H1 (cell line): Measurements from ENCODE around the gene NUDT9. TPM values are rescaled to one million over a fixed set of nuclear protein-coding genes. Genes with fewer than 3 reads are reported as not detected.

Source experiments
- CTCF ChIA-PET: fragments of 300-600 bp; sonication (Branson Sonifier 250); formaldehyde crosslinking; loops from one replicate; lab custom pipeline; 2021; ENCODE audit not compliant: partially characterized antibody; lab: Charles Lee
- POLR2A ChIA-PET: fragments of 300-600 bp; sonication (Branson Sonifier 250); formaldehyde crosslinking; loops from one replicate; lab custom pipeline; 2021; ENCODE audit warnings: inconsistent platforms; ENCODE audit not compliant: partially characterized antibody; lab: Charles Lee
- DNase-seq, 2 experiments: peaks; one replicate each; pipeline versions ENCODE4 v3.0.0 to v3.0.0-alpha.2; 2010 to 2022; ENCODE audit warnings: low spot score in 2 of 2, low read depth in 1 of 2, mixed read lengths in 1 of 2
- FAIRE-seq: peaks from 2 replicates; lab custom pipeline; 2011; peaks lifted over from hg19 to GRCh38; lab: Jason Lieb, UNC
- H2AFZ ChIP-seq: 2 replicates; pipeline ENCODE4 v1.8.1; 2012; ENCODE audit warnings: low read length, inconsistent platforms
- H2AK5ac ChIP-seq: 2 replicates; pipeline ENCODE4 v1.6.1; 2013; ENCODE audit warnings: low read depth, low read length
- H2BK120ac ChIP-seq: replicated peaks from 2 replicates; pipeline ENCODE3; 2013; ENCODE audit warnings: low read depth, low read length, inconsistent platforms
- H2BK12ac ChIP-seq: 2 replicates; pipeline ENCODE4 v1.6.1; 2013; ENCODE audit warnings: low read depth, low read length
- H2BK15ac ChIP-seq: 2 replicates; pipeline ENCODE4 v1.6.1; 2013; ENCODE audit warnings: low read length
- H2BK20ac ChIP-seq: 2 replicates; pipeline ENCODE4 v1.6.1; 2013; ENCODE audit warnings: low read length
- H2BK5ac ChIP-seq: 2 replicates; pipeline ENCODE4 v1.6.1; 2013; ENCODE audit warnings: low read depth, low read length
- H3K14ac ChIP-seq: 2 replicates; pipeline ENCODE4 v1.6.1; 2013; ENCODE audit warnings: inconsistent platforms; ENCODE audit not compliant: insufficient read length
- H3K18ac ChIP-seq: 2 replicates; pipeline ENCODE4 v1.6.1; 2013; ENCODE audit warnings: low read length; ENCODE audit errors: extremely low read depth
- H3K23ac ChIP-seq: 2 replicates; pipeline ENCODE4 v1.6.1; 2013; ENCODE audit warnings: inconsistent platforms; ENCODE audit not compliant: insufficient read length
- H3K23me2 ChIP-seq: 2 replicates; pipeline ENCODE4 v1.6.1; 2013; ENCODE audit warnings: low read depth, low read length
- H3K27ac ChIP-seq: 2 replicates; pipeline ENCODE4 v1.6.1; 2011; ENCODE audit warnings: low read depth, low read length, inconsistent platforms
- H3K27me3 ChIP-seq, 4 experiments: replicated peaks in 1 of 4; 1 replicate in 1 of 4; 2 replicates in 3 of 4; pipeline versions ENCODE4 v1.6.1 to v1.8.1; 2011 to 2013; ENCODE audit warnings: low read length in 3 of 4, mild to moderate bottlenecking in 3 of 4, inconsistent platforms in 2 of 4, mixed read lengths in 2 of 4, moderate library complexity in 1 of 4; ENCODE audit not compliant: control insufficient read depth in 3 of 4, insufficient read depth in 3 of 4; ENCODE audit errors: extremely low read depth in 1 of 4
- H3K36me3 ChIP-seq, 4 experiments: 2 replicates each; pipeline versions ENCODE4 v1.6.1 to v1.8.1; 2011 to 2013; ENCODE audit warnings: mild to moderate bottlenecking in 4 of 4, low read length in 3 of 4, moderate library complexity in 2 of 4, control low read depth in 1 of 4, inconsistent platforms in 1 of 4; ENCODE audit not compliant: insufficient read depth in 4 of 4, control insufficient read depth in 2 of 4
- H3K4ac ChIP-seq: replicated peaks from 2 replicates; pipeline ENCODE3; 2013; ENCODE audit warnings: low read length, low read depth, mixed read lengths, inconsistent platforms; ENCODE audit not compliant: insufficient read length
- H3K4me1 ChIP-seq, 4 experiments: replicated peaks in 1 of 4; 1 replicate in 1 of 4; 2 replicates in 3 of 4; pipeline versions ENCODE4 v1.6.1 to v1.8.1; 2011 to 2013; ENCODE audit warnings: low read length in 3 of 4, inconsistent platforms in 2 of 4, mixed read lengths in 1 of 4; ENCODE audit not compliant: insufficient read depth in 4 of 4, control insufficient read depth in 3 of 4
- H3K4me2 ChIP-seq, 2 experiments: 2 replicates each; pipeline versions ENCODE4 v1.6.1 to v1.8.1; 2011 to 2013; ENCODE audit warnings: low read depth in 2 of 2, low read length in 2 of 2, control low read depth in 1 of 2, inconsistent platforms in 1 of 2, mild to moderate bottlenecking in 1 of 2; ENCODE audit not compliant: insufficient read depth in 1 of 2
- H3K4me3 ChIP-seq, 4 experiments: fragments of 200-600, 300-600 bp in 1 of 4; sonication (generic), shearing (Covaris generic), sonication (Bioruptor Twin) in 1 of 4; 2 replicates each; pipeline versions ENCODE4 v1.5.1 to v1.8.1; 2011 to 2016; ENCODE audit warnings: low read length in 4 of 4, low read depth in 3 of 4, control low read depth in 2 of 4, inconsistent platforms in 2 of 4, mild to moderate bottlenecking in 2 of 4, mixed read lengths in 1 of 4, moderate library complexity in 1 of 4; ENCODE audit not compliant: insufficient read depth in 2 of 4; ENCODE audit errors: extremely low read depth in 1 of 4
- H3K56ac ChIP-seq: replicated peaks from 2 replicates; pipeline ENCODE3; 2013; ENCODE audit warnings: low read depth, mild to moderate bottlenecking, mixed read lengths, low read length, inconsistent platforms; ENCODE audit not compliant: insufficient read length
- H3K79me1 ChIP-seq: 2 replicates; pipeline ENCODE4 v1.6.1; 2013; ENCODE audit warnings: low read depth, low read length, control low read depth
- H3K79me2 ChIP-seq, 2 experiments: 2 replicates each; pipeline versions ENCODE4 v1.6.1 to v1.8.1; 2012 to 2013; ENCODE audit warnings: low read length in 2 of 2, mild to moderate bottlenecking in 2 of 2, inconsistent platforms in 1 of 2; ENCODE audit not compliant: insufficient read depth in 2 of 2, control insufficient read depth in 1 of 2
- H3K9ac ChIP-seq, 4 experiments: replicated peaks in 1 of 4; 1 replicate in 1 of 4; 2 replicates in 3 of 4; pipeline versions ENCODE4 v1.6.1 to v1.8.1; 2011 to 2013; ENCODE audit warnings: low read depth in 3 of 4, low read length in 3 of 4, control low read depth in 2 of 4, mild to moderate bottlenecking in 2 of 4, moderate library complexity in 2 of 4, inconsistent platforms in 1 of 4; ENCODE audit errors: extremely low read depth in 1 of 4
- H3K9me3 ChIP-seq, 2 experiments: 2 replicates each; pipeline versions ENCODE4 v1.6.1 to v1.8.1; 2012 to 2013; ENCODE audit warnings: mild to moderate bottlenecking in 2 of 2, moderate library complexity in 2 of 2, control low read depth in 1 of 2, inconsistent platforms in 1 of 2, low read depth in 1 of 2, low read length in 1 of 2, mixed read lengths in 1 of 2; ENCODE audit not compliant: insufficient read depth in 2 of 2
- H4K20me1 ChIP-seq, 2 experiments: replicated peaks in 1 of 2; 2 replicates each; pipeline versions ENCODE3 to v1.8.1; 2011 to 2013; ENCODE audit warnings: inconsistent platforms in 2 of 2, low read length in 2 of 2, mild to moderate bottlenecking in 1 of 2; ENCODE audit not compliant: insufficient read depth in 2 of 2, control insufficient read depth in 1 of 2
- H4K5ac ChIP-seq: 2 replicates; pipeline ENCODE4 v1.6.1; 2013; ENCODE audit warnings: low read length, low read depth, mixed read lengths, inconsistent platforms; ENCODE audit not compliant: insufficient read length
- H4K8ac ChIP-seq: 2 replicates; pipeline ENCODE4 v1.8.0; 2013; ENCODE audit warnings: mild to moderate bottlenecking, moderate library complexity, low read length, inconsistent platforms; ENCODE audit not compliant: insufficient read depth; ENCODE audit errors: extremely low read depth
- H4K91ac ChIP-seq: replicated peaks from 2 replicates; pipeline ENCODE3; 2013; ENCODE audit warnings: low read length, mixed read lengths, inconsistent platforms; ENCODE audit not compliant: insufficient read length
- NRF1 ChIP-seq: IDR thresholded peaks from 2 replicates; pipeline ENCODE4 v1.6.1; 2011; ENCODE audit warnings: mild to moderate bottlenecking, low read depth, low read length, improper control_type of control experiment
- POU5F1 ChIP-seq: IDR thresholded peaks from 2 replicates; pipeline ENCODE4 v1.6.1; 2011; ENCODE audit warnings: low read depth, mild to moderate bottlenecking, low read length, moderate library complexity
- WGBS, 2 experiments: shearing (Covaris generic) in 1 of 2; methylation state at CpG; one replicate each; pipeline versions ENCODE4 v1.1.6 to v1.1.7; 2013 to 2015; ENCODE audit warnings: low lambda C conversion rate in 2 of 2, mixed read lengths in 2 of 2, inconsistent platforms in 1 of 2, low coverage in 1 of 2, missing lambda C conversion rate in 1 of 2; ENCODE audit not compliant: insufficient replicate concordance in 2 of 2, insufficient coverage in 1 of 2, insufficient read length in 1 of 2; ENCODE audit errors: extremely low coverage in 1 of 2, missing lambda C conversion rate in 1 of 2; 5-methylcytosine and 5-hydroxymethylcytosine counted together
- polyA plus RNA-seq, 7 experiments: library from polyadenylated mRNA; depleted of rRNA in 3 of 7; stranded (reverse) in 5 of 7; unstranded in 2 of 7; fragments of >200 nt in 5 of 7; fragments of 200-250 nt in 2 of 7; gene quantifications; 1 replicate in 5 of 7; 2 replicates in 1 of 7; 4 replicates in 1 of 7; pipeline versions ENCODE4 v1.2.1 to v1.2.3, GENCODE V29; 2011 to 2013; ENCODE audit warnings: missing spikeins in 2 of 7, mixed read lengths in 2 of 7
- total RNA-seq: library from RNA; stranded (reverse); fragmentation: NEBNext Ultra II Directional; extraction: Animal tissue kit (Norgen Biotek cat#: 25700); gene quantifications from 2 replicates; pipeline ENCODE4 v1.2.1, GENCODE V29; 2021

NUDT9 gene
- total and polyA plus RNA-seq, 2 of the 8 experiments (the other 6 are each of a cell fraction or from before 2014, with no cell fraction given): 13.2 to 27.6 TPM

DNA sequence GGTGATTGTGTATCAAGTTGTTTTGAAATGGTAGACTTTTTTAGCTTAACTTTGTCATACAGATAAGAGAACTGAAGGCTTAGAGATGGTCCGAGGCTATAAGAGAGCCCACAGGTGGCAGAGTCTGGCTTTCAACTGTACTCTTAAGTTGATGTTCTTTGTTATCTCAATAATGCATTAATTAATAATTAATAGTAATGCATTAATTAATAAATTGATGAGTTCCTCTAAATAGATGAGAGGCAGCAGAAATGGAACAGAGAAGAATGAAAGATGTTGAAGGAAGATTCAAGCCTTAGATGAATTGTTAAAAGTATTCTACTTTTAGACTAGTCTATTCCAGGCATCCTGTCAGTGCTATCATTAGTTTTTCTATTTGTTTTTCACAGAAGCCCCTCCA is 22.4 kb downstream of the NUDT9 start:
- H3K18ac ChIP-seq: no peak overlapping the region
- no peak overlapping the region for H2BK12ac ChIP-seq
- H2BK15ac ChIP-seq: no peak overlapping the region
- DNase-seq: no peak
- H2AK5ac ChIP-seq: no peak overlapping the region
- no peak for TF ChIP-seq POU5F1
- TF ChIP-seq NRF1: no peak
- TF ChIP-seq, all 59 proteins: peak for 0
- Histone ChIP-seq H4K91ac (no peak overlapping the region), H3K14ac (no peak overlapping the region), H4K8ac (no peak overlapping the region), H3K79me1 (no peaks in the 10 kb centered on the region), H2BK5ac (no peak overlapping the region), H3K4me1 (no peaks in the 10 kb centered on the region), H4K20me1 (no peaks in the 10 kb centered on the region), H3K4ac (no peak overlapping the region), H3K79me2 (no peaks in the 10 kb centered on the region), H3K56ac (no peak overlapping the region), H2BK120ac (no peak overlapping the region), H3K36me3 (peaks cover 2 to 36% (median 7%) of the 10 kb centered on the region in 4 experiments; a peak in 7 of 8 replicates), H3K23me2 (no peaks in the 10 kb centered on the region; the same call in 1 of the 2 replicates), H3K4me2 (no peak overlapping the region), H3K27me3 (peaks cover 0 to 1% (median 0%) of the 10 kb centered on the region in 4 experiments; a peak in 1 of 7 replicates), H3K9ac (no peak overlapping the region), H3K9me3 (no peaks in the 10 kb centered on the region), H3K4me3 (no peak overlapping the region), H4K5ac (no peak overlapping the region), H2AFZ (no peak overlapping the region), H3K23ac (no peak overlapping the region), H2BK20ac (no peak overlapping the region), H3K27ac (no peak overlapping the region)
- WGBS, 2 experiments: 89% methylated on average over 1 of the region's 1 CpG; no CpG with 5 or more reads in 1 of the 2 experiments
- ChIA-PET CTCF (interaction anchor here (0.7 to 3.0 kb wide), 2 partner anchors 8 to 69 kb away, joined by 4 to 12 read pairs; no protein-coding TSS in a partner anchor), POLR2A (interaction anchor here (1.0 kb wide), 1 partner anchor 10 kb away, joined by 3 read pairs; no protein-coding TSS in a partner anchor)
- no peak for FAIRE-seq
